Hepatocyte (in vitro differentiated cells): Measurements from ENCODE around the gene ANKFN1. TPM values are rescaled to one million over a fixed set of nuclear protein-coding genes. Genes with fewer than 3 reads are reported as not detected.

ENCODE experiments used
- DNase-seq: peaks from one replicate; pipeline ENCODE4 v3.0.0-alpha.2; 2016; ENCODE audit warnings: low spot score
- H2AFZ ChIP-seq: fragments of 200-600 bp; sonication (generic); 2 replicates; pipeline ENCODE4 v1.6.0; 2016; ENCODE audit warnings: antibody characterized with exemption, mild to moderate bottlenecking
- H3K27ac ChIP-seq: fragments of 200-600 bp; sonication (generic); 2 replicates; pipeline ENCODE4 v1.5.1; 2016; ENCODE audit warnings: mild to moderate bottlenecking
- H3K27me3 ChIP-seq: fragments of 200-600 bp; sonication (generic); 2 replicates; pipeline ENCODE4 v1.6.1; 2016
- H3K36me3 ChIP-seq: fragments of 200-600 bp; sonication (generic); replicated peaks from 2 replicates; pipeline ENCODE4 v1.5.1; 2016; ENCODE audit warnings: low read depth; ENCODE audit not compliant: insufficient read depth
- H3K4me1 ChIP-seq: fragments of 200-600 bp; sonication (generic); 2 replicates; pipeline ENCODE4 v1.5.1; 2016; ENCODE audit warnings: mild to moderate bottlenecking, moderate library complexity; ENCODE audit not compliant: insufficient read depth
- H3K4me2 ChIP-seq: fragments of 200-600 bp; sonication (generic); 2 replicates; pipeline ENCODE4 v1.6.0; 2016
- H3K4me3 ChIP-seq: fragments of 200-600 bp; sonication (generic); 2 replicates; pipeline ENCODE4 v1.5.1; 2016; ENCODE audit warnings: mild to moderate bottlenecking
- H3K79me2 ChIP-seq: fragments of 200-600 bp; sonication (generic); 2 replicates; pipeline ENCODE4 v1.6.0; 2017; ENCODE audit warnings: mild to moderate bottlenecking
- H3K9me2 ChIP-seq: fragments of 200-600 bp; sonication (generic); replicated peaks from 2 replicates; pipeline ENCODE4 v1.6.0; 2017; ENCODE audit warnings: mild to moderate bottlenecking; ENCODE audit not compliant: insufficient read depth
- H3K9me3 ChIP-seq: fragments of 200-600 bp; sonication (generic); 2 replicates; pipeline ENCODE4 v1.5.1; 2016; ENCODE audit warnings: low read depth, mild to moderate bottlenecking
- H4K20me1 ChIP-seq: fragments of 200-600 bp; sonication (generic); 2 replicates; pipeline ENCODE4 v1.6.0; 2016; ENCODE audit warnings: mild to moderate bottlenecking; ENCODE audit not compliant: insufficient read depth, poor library complexity, severe bottlenecking
- CTCF ChIP-seq: fragments of 200-600 bp; sonication (generic); IDR thresholded peaks from 2 replicates; pipeline ENCODE4 v1.5.1; 2016; ENCODE audit warnings: antibody characterized with exemption, mild to moderate bottlenecking; ENCODE audit not compliant: poor library complexity
- EZH2 ChIP-seq: fragments of 200-600 bp; sonication (generic); IDR thresholded peaks from 2 replicates; pipeline ENCODE4 v1.6.1; 2016; ENCODE audit warnings: antibody characterized with exemption, mild to moderate bottlenecking, borderline replicate concordance
- EZH2phosphoT487 ChIP-seq: fragments of 200-600 bp; sonication (generic); IDR thresholded peaks from one replicate; pipeline ENCODE4 v1.6.1; 2018; ENCODE audit warnings: antibody characterized with exemption, mild to moderate bottlenecking, low read depth, moderate library complexity; ENCODE audit not compliant: unreplicated experiment, severe bottlenecking
- WGBS: methylation state at CpG from one replicate; pipeline ENCODE4 v1.1.6; 2016; ENCODE audit warnings: low lambda C conversion rate; ENCODE audit errors: missing lambda C conversion rate; 5-methylcytosine and 5-hydroxymethylcytosine counted together
- polyA plus RNA-seq: library from polyadenylated mRNA; unstranded; fragments of >200 nt; fragmentation: Nextera tagmentation; extraction: Ambion mirVana; gene quantifications from 2 replicates; pipeline ENCODE4 v1.2.1, GENCODE V29; 2016
- total RNA-seq: library from RNA; depleted of rRNA; stranded (reverse); fragments of >200 nt; gene quantifications from 2 replicates; pipeline ENCODE4 v1.2.3, GENCODE V29; 2014

ANKFN1 gene
- total and polyA plus RNA-seq, 2 experiments from 2014 or later, result 0.10 to 1.2 TPM

GRCh38 chr17:56141046-56141839 is 12.0 kb upstream of the ANKFN1 start:
- DNase-seq, result no peak
- Histone ChIP-seq H3K4me3 (no peak overlapping the region), H3K27me3 (no peaks in the 10 kb centered on the region), H3K4me2 (no peak overlapping the region), H3K27ac (no peak overlapping the region), H2AFZ (no peak overlapping the region), H3K36me3 (no peaks in the 10 kb centered on the region), H3K9me3 (no peaks in the 10 kb centered on the region), H3K79me2 (no peaks in the 10 kb centered on the region), H3K4me1 (peaks cover 8% of the 10 kb centered on the region), H3K9me2 (no peaks in the 10 kb centered on the region), H4K20me1 (no peaks in the 10 kb centered on the region)
- no peak for TF ChIP-seq EZH2
- TF ChIP-seq CTCF, result no peak
- no peak for TF ChIP-seq EZH2phosphoT487
- WGBS, result 90% methylated on average over 7 of the region's 7 CpGs

DNA sequence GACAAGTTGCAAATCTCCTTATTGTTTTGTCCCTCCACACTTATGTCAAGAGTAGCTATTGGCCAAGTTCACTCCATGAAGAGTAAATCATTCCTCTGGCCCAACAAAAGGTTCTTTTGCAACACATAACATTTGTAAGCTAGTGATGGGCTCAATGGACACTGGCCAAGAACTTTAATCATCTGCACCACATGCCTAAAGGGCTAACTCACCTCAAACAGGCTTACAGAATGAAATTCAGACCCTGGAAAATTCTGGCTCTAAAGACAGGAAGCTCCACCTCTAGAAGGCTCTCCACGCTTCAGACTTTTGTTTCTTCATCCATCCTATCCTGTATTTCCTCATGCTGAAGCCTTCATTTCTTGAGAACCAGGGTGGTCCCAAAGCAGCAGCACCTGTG is 10.9 kb upstream of the ANKFN1 start:
- H3K27ac ChIP-seq, result no peak overlapping the region
- H3K9me2 ChIP-seq, result no peaks in the 10 kb centered on the region
- no peak overlapping the region for H2AFZ ChIP-seq
- H4K20me1 ChIP-seq, result no peaks in the 10 kb centered on the region
- TF ChIP-seq EZH2 (no peak), CTCF (no peak), EZH2phosphoT487 (no peak)
- WGBS, result 87% methylated on average over 1 of the region's 1 CpG
- no peaks in the 10 kb centered on the region for H3K36me3 ChIP-seq
- no peaks in the 10 kb centered on the region for H3K79me2 ChIP-seq
- H3K4me2 ChIP-seq, result no peak overlapping the region
- DNase-seq, result no peak
- no peaks in the 10 kb centered on the region for H3K9me3 ChIP-seq
- H3K27me3 ChIP-seq, result no peaks in the 10 kb centered on the region
- H3K4me3 ChIP-seq, result no peak overlapping the region
- H3K4me1 ChIP-seq, result peaks cover 8% of the 10 kb centered on the region

- H3K9me3 ChIP-seq, result no peaks in the 10 kb centered on the region
- H3K27ac ChIP-seq, result no peak overlapping the region
- no peaks in the 10 kb centered on the region for H4K20me1 ChIP-seq
- no peaks in the 10 kb centered on the region for H3K27me3 ChIP-seq
- no peaks in the 10 kb centered on the region for H3K9me2 ChIP-seq
- H3K79me2 ChIP-seq, result no peaks in the 10 kb centered on the region
- 95% methylated on average over 4 of the region's 4 CpGs for WGBS
- DNase-seq, result no peak
- H3K4me2 ChIP-seq, result no peak overlapping the region
- H3K4me3 ChIP-seq, result no peak overlapping the region
- TF ChIP-seq EZH2phosphoT487 (no peak), CTCF (no peak), EZH2 (no peak)
- H3K4me1 ChIP-seq, result peaks cover 8% of the 10 kb centered on the region
- H2AFZ ChIP-seq, result no peak overlapping the region
- no peaks in the 10 kb centered on the region for H3K36me3 ChIP-seq
Measured at GRCh38 chr17:56142781-56143180, 10.5 kb upstream of the ANKFN1 start.
